ENCODE measurements around the gene ZNF212.

DNA sequence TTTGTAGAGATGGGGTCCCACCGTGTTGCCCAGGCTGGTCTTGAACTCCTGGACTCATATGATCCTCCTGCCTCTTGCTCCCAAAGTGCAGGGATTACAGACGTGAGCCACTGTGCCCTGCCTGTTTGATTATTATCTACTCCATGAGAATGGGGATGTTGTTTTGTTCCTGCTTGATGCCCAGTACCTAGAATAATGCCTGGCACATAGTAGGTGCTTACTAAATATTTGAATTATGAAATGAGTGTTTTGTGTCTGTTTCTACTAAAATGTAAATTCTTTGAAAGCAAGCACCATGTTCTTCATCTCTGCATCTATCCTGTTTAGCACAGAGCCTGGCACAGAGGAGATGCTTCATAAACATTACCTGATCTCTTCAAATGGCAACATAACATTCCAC, 63.4 kb downstream of the ZNF212 start:
- no peak for TF ChIP-seq SUZ12 (IDR thresholded peaks at IDR 0.05; ENCODE audit: extremely low read depth, insufficient read depth, insufficient read length)
- no peak for TF ChIP-seq YY1 (IDR thresholded peaks at IDR 0.05; ENCODE audit: insufficient read depth, insufficient read length)
- TF ChIP-seq ZNF274 (IDR thresholded peaks at IDR 0.05; ENCODE audit: low read depth, low read length), result no peak

Data from NT2/D1 (cell line).